ENCODE data around the gene CCDC60. TPM values are rescaled to one million over a fixed set of nuclear protein-coding genes. Genes with fewer than 3 reads are reported as not detected.

The CCDC60 gene
- total and polyA plus RNA-seq, 2 experiments from 2014 or later, result not detected

DNA sequence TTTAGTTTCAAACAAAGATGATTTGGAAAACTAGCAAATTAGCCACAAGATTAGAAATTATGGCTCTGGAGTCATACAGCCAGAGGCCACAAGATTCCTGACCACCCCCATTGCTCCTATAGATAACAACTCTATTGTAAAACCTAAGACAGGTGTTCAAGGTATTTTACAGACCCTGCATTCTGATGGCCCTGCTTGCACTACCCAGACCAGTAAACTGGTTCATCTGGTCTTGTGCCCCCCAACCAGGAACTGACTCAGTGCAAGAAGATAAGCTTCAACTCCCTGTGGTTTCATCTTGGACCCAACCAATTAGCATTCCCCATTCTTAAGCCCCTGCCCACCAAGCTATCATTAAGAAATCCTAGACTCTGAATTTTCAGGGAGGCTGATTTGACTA is 125.0 kb downstream of the CCDC60 start:
- Histone ChIP-seq H3K36me3 (ENCODE audit: low read depth) (no peaks in the 10 kb centered on the region), H3K4me1 (ENCODE audit: insufficient read depth) (no peaks in the 10 kb centered on the region), H3K9me2 (ENCODE audit: insufficient read depth) (no peaks in the 10 kb centered on the region), H3K79me2 (ENCODE audit: insufficient read depth) (no peaks in the 10 kb centered on the region), H3K4me3 (no peak overlapping the region), H4K20me1 (ENCODE audit: insufficient read depth) (no peaks in the 10 kb centered on the region), H2AFZ (no peak overlapping the region), H3K27me3 (replicated peaks; ENCODE audit: insufficient read depth) (no peaks in the 10 kb centered on the region), H3K27ac (no peak overlapping the region), H3K9ac (no peak overlapping the region), H3K9me3 (ENCODE audit: low read depth) (no peaks in the 10 kb centered on the region), H3K4me2 (ENCODE audit: unreplicated experiment) (no peak overlapping the region), H3F3A (ENCODE audit: insufficient read depth) (no peaks in the 10 kb centered on the region)
- in situ Hi-C loops (cut with MboI), result no loop called here
- TF ChIP-seq EZH2 (IDR thresholded peaks at IDR 0.05; ENCODE audit: insufficient read depth, poor library complexity, severe bottlenecking), result no peak
- TF ChIP-seq EZH2phosphoT487 (IDR thresholded peaks at IDR 0.05; ENCODE audit: insufficient read depth, low read depth), result no peak
- no peak for DNase-seq

GRCh38 chr12:119460876-119461275 is 126.3 kb downstream of the CCDC60 start:
- no peak overlapping the region for H2AFZ ChIP-seq

DNA sequence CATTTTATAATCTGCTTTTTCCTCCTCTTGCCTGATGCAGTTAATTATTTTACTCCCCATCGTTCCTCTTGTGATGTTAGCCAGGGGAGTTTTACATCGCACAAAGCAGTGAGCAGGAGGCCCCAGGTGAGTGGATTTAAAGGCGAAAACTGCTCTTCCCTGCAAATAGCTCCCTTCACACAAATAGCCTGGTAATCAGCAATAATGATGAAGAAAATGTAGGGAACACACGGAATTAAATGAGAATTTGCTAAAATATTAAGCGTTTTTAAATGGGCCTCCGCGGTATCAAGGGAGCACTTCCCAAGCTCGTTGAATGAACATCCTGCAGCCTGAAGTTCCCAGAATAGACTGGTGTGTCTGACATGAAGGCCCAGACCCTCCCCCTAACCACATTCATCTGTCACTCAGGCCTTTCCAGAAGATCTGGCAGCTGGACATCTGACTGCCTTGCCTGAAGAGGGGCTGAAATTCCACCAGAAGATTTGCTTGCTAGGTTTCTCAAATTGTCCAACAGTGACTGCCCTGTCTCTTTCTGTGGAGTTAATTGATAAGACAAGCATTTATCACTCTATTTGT is 127.2 kb downstream of the CCDC60 start:
- no peak for DNase-seq
- in situ Hi-C loops (cut with MboI), result no loop called here

More at GRCh38 chr12:119460876-119461275, 126.3 kb downstream of the CCDC60 start:
- in situ Hi-C loops (cut with MboI), result no loop called here
- no peaks in the 10 kb centered on the region for H3K9me2 ChIP-seq (ENCODE audit: insufficient read depth)
- no peak overlapping the region for H3K27ac ChIP-seq
- 53 to 66% methylated on average over 3 of the region's 3 CpGs for WGBS, 2 experiments (ENCODE audit: low coverage in 1 of 2, low lambda C conversion rate in 2 of 2, missing lambda C conversion rate in 2 of 2)
- H3K27me3 ChIP-seq (replicated peaks; ENCODE audit: insufficient read depth), result no peaks in the 10 kb centered on the region
- H3K4me1 ChIP-seq (ENCODE audit: insufficient read depth), result no peaks in the 10 kb centered on the region
- H3K9ac ChIP-seq, result no peak overlapping the region
- no peak overlapping the region for H3K4me2 ChIP-seq (ENCODE audit: unreplicated experiment)
- no peak for DNase-seq
- H3F3A ChIP-seq (ENCODE audit: insufficient read depth), result no peaks in the 10 kb centered on the region
- no peaks in the 10 kb centered on the region for H3K79me2 ChIP-seq (ENCODE audit: insufficient read depth)
- TF ChIP-seq EZH2 (IDR thresholded peaks at IDR 0.05; ENCODE audit: insufficient read depth, poor library complexity, severe bottlenecking), result no peak
- no peak for TF ChIP-seq EZH2phosphoT487 (IDR thresholded peaks at IDR 0.05; ENCODE audit: insufficient read depth, low read depth)
- no peaks in the 10 kb centered on the region for H3K9me3 ChIP-seq (ENCODE audit: low read depth)
- H3K4me3 ChIP-seq, result no peak overlapping the region
- no peaks in the 10 kb centered on the region for H3K36me3 ChIP-seq (ENCODE audit: low read depth)
- no peaks in the 10 kb centered on the region for H4K20me1 ChIP-seq (ENCODE audit: insufficient read depth)

DNA sequence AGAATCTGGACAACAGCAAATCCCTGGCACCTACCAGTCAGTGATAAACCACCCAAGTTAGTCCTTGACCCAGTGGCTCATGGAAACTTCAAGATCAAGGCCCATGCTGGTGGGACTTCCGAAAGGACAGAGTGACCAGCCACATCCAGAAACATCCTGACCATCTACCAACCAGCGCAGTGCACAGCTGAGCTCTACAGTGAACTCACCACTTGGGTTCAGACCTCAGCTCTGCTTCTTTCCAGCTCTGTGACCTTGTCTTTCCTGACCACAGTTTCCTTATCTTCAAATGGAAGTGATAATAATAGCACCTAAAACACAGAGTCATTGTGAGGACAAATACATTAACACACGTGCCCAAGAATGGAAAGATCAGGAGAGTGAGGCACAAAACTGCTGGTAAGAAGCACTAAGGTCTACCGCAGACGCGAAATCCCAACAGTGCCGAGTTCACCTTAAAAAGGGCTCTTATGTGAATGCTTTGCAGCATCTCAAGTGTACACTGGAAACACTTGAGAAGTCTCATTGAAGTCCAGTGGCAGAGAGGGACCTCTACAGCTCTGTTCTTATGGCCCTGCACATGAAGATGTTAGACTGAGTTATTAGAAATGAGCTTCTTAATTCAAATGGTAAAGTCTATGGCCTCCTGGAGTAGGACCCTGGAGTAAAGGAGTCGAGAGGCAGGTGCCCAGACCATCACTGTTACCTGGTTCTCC is 128.8 kb downstream of the CCDC60 start:
- no peaks in the 10 kb centered on the region for H3K4me1 ChIP-seq (ENCODE audit: insufficient read depth)
- no peak overlapping the region for H3K27ac ChIP-seq
- no peak for DNase-seq
- in situ Hi-C loops (cut with MboI), result no loop called here
- H2AFZ ChIP-seq, result no peak overlapping the region
- WGBS, 2 experiments (ENCODE audit: low coverage in 1 of 2, low lambda C conversion rate in 2 of 2, missing lambda C conversion rate in 2 of 2), result 45 to 52% methylated on average over 8 of the region's 8 CpGs
- no peak overlapping the region for H3K4me2 ChIP-seq (ENCODE audit: unreplicated experiment)
- no peaks in the 10 kb centered on the region for H3K9me2 ChIP-seq (ENCODE audit: insufficient read depth)
- TF ChIP-seq EZH2 (IDR thresholded peaks at IDR 0.05; ENCODE audit: insufficient read depth, poor library complexity, severe bottlenecking) (no peak), EZH2phosphoT487 (IDR thresholded peaks at IDR 0.05; ENCODE audit: insufficient read depth, low read depth) (no peak)
- H3K4me3 ChIP-seq, result no peak overlapping the region
- no peaks in the 10 kb centered on the region for H3K27me3 ChIP-seq (replicated peaks; ENCODE audit: insufficient read depth)
- H3K79me2 ChIP-seq (ENCODE audit: insufficient read depth), result no peaks in the 10 kb centered on the region
- H3K9ac ChIP-seq, result no peak overlapping the region
- no peaks in the 10 kb centered on the region for H3K36me3 ChIP-seq (ENCODE audit: low read depth)
- H3F3A ChIP-seq (ENCODE audit: insufficient read depth), result no peaks in the 10 kb centered on the region
- H3K9me3 ChIP-seq (ENCODE audit: low read depth), result no peaks in the 10 kb centered on the region
- H4K20me1 ChIP-seq (ENCODE audit: insufficient read depth), result no peaks in the 10 kb centered on the region

More for the DNA sequence above, 127.2 kb downstream of the CCDC60 start:
- no peak overlapping the region for H3K9ac ChIP-seq
- H3K27me3 ChIP-seq (replicated peaks; ENCODE audit: insufficient read depth), result no peaks in the 10 kb centered on the region
- H3K9me3 ChIP-seq (ENCODE audit: low read depth), result no peaks in the 10 kb centered on the region
- no peak overlapping the region for H3K4me3 ChIP-seq
- H3K36me3 ChIP-seq (ENCODE audit: low read depth), result no peaks in the 10 kb centered on the region
- H3K27ac ChIP-seq, result no peak overlapping the region
- no peak overlapping the region for H3K4me2 ChIP-seq (ENCODE audit: unreplicated experiment)
- TF ChIP-seq EZH2 (IDR thresholded peaks at IDR 0.05; ENCODE audit: insufficient read depth, poor library complexity, severe bottlenecking) (no peak), EZH2phosphoT487 (IDR thresholded peaks at IDR 0.05; ENCODE audit: insufficient read depth, low read depth) (no peak)
- no peaks in the 10 kb centered on the region for H3K79me2 ChIP-seq (ENCODE audit: insufficient read depth)
- H4K20me1 ChIP-seq (ENCODE audit: insufficient read depth), result no peaks in the 10 kb centered on the region
- no peak overlapping the region for H2AFZ ChIP-seq
- no peaks in the 10 kb centered on the region for H3K9me2 ChIP-seq (ENCODE audit: insufficient read depth)
- 41 to 43% methylated on average over 8 of the region's 8 CpGs for WGBS, 2 experiments (ENCODE audit: low coverage in 1 of 2, low lambda C conversion rate in 2 of 2, missing lambda C conversion rate in 2 of 2)
- no peaks in the 10 kb centered on the region for H3F3A ChIP-seq (ENCODE audit: insufficient read depth)
- no peaks in the 10 kb centered on the region for H3K4me1 ChIP-seq (ENCODE audit: insufficient read depth)

Measured in GM23248 (cell line).